ENCODE measurements around the gene MRPL48.
"Not testable (repeated sequence)": the region's sequence is repeated elsewhere in the genome, so short reads cannot be mapped to it uniquely, and the experiment has no call there.

The MRPL48 gene

GRCh38 chr11:73787643-73788558, at the start of gene MRPL48:
Gene MRPL48, plus strand, starts transcription at chr11:73787874. Its CDS starts 98 bp downstream, at chr11:73787972.
- in situ Hi-C loops (cut with HindIII; ENCODE audit: low sequenced_read_pairs): no loop called here

- in situ Hi-C loops (cut with HindIII; ENCODE audit: low sequenced_read_pairs): no loop called here
Observed at GRCh38 chr11:73743045-73743444, 44.6 kb upstream of the MRPL48 start.

- in situ Hi-C loops (cut with HindIII; ENCODE audit: low sequenced_read_pairs): no loop called here
Observed at GRCh38 chr11:73746701-73747100, 41.0 kb upstream of the MRPL48 start.

- in situ Hi-C loops (cut with HindIII; ENCODE audit: low sequenced_read_pairs): no loop called here
Observed at GRCh38 chr11:73747762-73748161, 39.9 kb upstream of the MRPL48 start.

- in situ Hi-C loops (cut with HindIII; ENCODE audit: low sequenced_read_pairs): no loop called here
Observed at GRCh38 chr11:73748300-73748699, 39.4 kb upstream of the MRPL48 start.

- in situ Hi-C loops (cut with HindIII; ENCODE audit: low sequenced_read_pairs): no loop called here
Observed at GRCh38 chr11:73749118-73749517, 38.6 kb upstream of the MRPL48 start.

GRCh38 chr11:73750228-73750627, 37.4 kb upstream of the MRPL48 start:
- in situ Hi-C loops (cut with HindIII; ENCODE audit: low sequenced_read_pairs): no loop called here

- in situ Hi-C loops (cut with HindIII; ENCODE audit: low sequenced_read_pairs): not testable (repeated sequence)
Observed at GRCh38 chr11:73750862-73751261, 36.8 kb upstream of the MRPL48 start.

GRCh38 chr11:73752216-73752867, 35.3 kb upstream of the MRPL48 start:
- in situ Hi-C loops (cut with HindIII; ENCODE audit: low sequenced_read_pairs): no loop called here

- in situ Hi-C loops (cut with HindIII; ENCODE audit: low sequenced_read_pairs): no loop called here
Observed at GRCh38 chr11:73752903-73753302, 34.8 kb upstream of the MRPL48 start.

- in situ Hi-C loops (cut with HindIII; ENCODE audit: low sequenced_read_pairs): no loop called here
Observed at GRCh38 chr11:73753938-73754337, 33.7 kb upstream of the MRPL48 start.

- in situ Hi-C loops (cut with HindIII; ENCODE audit: low sequenced_read_pairs): no loop called here
Observed at GRCh38 chr11:73755670-73756069, 32.0 kb upstream of the MRPL48 start.

GRCh38 chr11:73757598-73757997, 30.1 kb upstream of the MRPL48 start:
- in situ Hi-C loops (cut with HindIII; ENCODE audit: low sequenced_read_pairs): no loop called here

- in situ Hi-C loops (cut with HindIII; ENCODE audit: low sequenced_read_pairs): no loop called here
Observed at GRCh38 chr11:73758451-73758850, 29.2 kb upstream of the MRPL48 start.

GRCh38 chr11:73759610-73760134, 28.0 kb upstream of the MRPL48 start:
- in situ Hi-C loops (cut with HindIII; ENCODE audit: low sequenced_read_pairs): no loop called here

- in situ Hi-C loops (cut with HindIII; ENCODE audit: low sequenced_read_pairs): no loop called here
Observed at GRCh38 chr11:73760135-73760678, 27.5 kb upstream of the MRPL48 start.

- in situ Hi-C loops (cut with HindIII; ENCODE audit: low sequenced_read_pairs): no loop called here
Observed at GRCh38 chr11:73760679-73761402, 26.8 kb upstream of the MRPL48 start, which contains the start of gene RAB6A. Gene RAB6A, minus strand, starts transcription at chr11:73761074. Its CDS starts 439 bp downstream, at chr11:73760635.

- in situ Hi-C loops (cut with HindIII; ENCODE audit: low sequenced_read_pairs): no loop called here
Observed at GRCh38 chr11:73761403-73761945, 26.2 kb upstream of the MRPL48 start.

- in situ Hi-C loops (cut with HindIII; ENCODE audit: low sequenced_read_pairs): no loop called here
Observed at GRCh38 chr11:73762732-73763131, 24.9 kb upstream of the MRPL48 start.

GRCh38 chr11:73766763-73767162, 20.9 kb upstream of the MRPL48 start:
- in situ Hi-C loops (cut with HindIII; ENCODE audit: low sequenced_read_pairs): no loop called here

All from DLD1 (cell line).